ENCODE measurements around the gene ADGRG3.

Gene ADGRG3

DNA sequence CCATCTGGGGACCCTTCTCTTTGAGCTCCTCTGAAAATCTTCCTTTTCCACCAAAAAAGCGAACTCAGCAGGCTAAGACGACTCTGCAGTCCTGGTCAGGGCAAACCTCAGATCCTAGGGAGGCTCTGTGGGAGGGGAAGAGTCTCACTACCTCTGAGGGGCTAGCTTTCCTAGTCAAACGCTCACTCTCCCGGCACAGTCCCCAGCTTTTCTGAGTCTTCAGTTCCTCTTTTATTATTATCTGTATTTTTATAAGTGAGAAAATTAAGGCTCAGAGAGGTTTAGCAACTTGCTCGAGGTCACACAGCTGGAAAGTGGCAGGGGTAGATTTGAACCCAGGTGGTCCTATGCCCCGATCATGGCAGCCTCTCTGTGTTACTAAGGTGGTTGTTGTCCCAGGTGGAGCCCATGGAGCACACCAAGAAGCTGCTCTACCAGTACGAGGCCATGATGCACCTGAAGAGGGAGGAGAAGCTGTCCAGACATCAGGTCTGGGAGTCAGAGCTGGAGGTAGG lies 58.4 kb downstream of the ADGRG3 start (continued):
- TF ChIP-seq ZNF70 (CRISPR knock-in tag; IDR thresholded peaks at IDR 0.05): no peak
- TF ChIP-seq CSDC2 (CRISPR knock-in tag; IDR thresholded peaks at IDR 0.05): no peak
- TF ChIP-seq ESRRG (CRISPR knock-in tag; IDR thresholded peaks at IDR 0.05): no peak
- no peak for TF ChIP-seq ZFP30 (CRISPR knock-in tag; IDR thresholded peaks at IDR 0.05)
- TF ChIP-seq, protein P1, sequence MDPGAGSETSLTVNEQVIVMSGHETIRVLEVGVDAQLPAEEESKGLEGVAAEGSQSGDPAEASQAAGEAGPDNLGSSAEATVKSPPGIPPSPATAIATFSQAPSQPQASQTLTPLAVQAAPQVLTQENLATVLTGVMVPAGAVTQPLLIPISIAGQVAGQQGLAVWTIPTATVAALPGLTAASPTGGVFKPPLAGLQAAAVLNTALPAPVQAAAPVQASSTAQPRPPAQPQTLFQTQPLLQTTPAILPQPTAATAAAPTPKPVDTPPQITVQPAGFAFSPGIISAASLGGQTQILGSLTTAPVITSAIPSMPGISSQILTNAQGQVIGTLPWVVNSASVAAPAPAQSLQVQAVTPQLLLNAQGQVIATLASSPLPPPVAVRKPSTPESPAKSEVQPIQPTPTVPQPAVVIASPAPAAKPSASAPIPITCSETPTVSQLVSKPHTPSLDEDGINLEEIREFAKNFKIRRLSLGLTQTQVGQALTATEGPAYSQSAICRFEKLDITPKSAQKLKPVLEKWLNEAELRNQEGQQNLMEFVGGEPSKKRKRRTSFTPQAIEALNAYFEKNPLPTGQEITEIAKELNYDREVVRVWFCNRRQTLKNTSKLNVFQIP (CRISPR knock-in tag; IDR thresholded peaks at IDR 0.05; ENCODE audit: borderline replicate concordance, low read depth): no peak
- TF ChIP-seq OSR1 (CRISPR knock-in tag; IDR thresholded peaks at IDR 0.05): no peak
- TF ChIP-seq ZC3H10 (CRISPR knock-in tag; IDR thresholded peaks at IDR 0.05): no peak
- TF ChIP-seq ZNF8 (CRISPR knock-in tag; IDR thresholded peaks at IDR 0.05): no peak
- TF ChIP-seq, protein P2, sequence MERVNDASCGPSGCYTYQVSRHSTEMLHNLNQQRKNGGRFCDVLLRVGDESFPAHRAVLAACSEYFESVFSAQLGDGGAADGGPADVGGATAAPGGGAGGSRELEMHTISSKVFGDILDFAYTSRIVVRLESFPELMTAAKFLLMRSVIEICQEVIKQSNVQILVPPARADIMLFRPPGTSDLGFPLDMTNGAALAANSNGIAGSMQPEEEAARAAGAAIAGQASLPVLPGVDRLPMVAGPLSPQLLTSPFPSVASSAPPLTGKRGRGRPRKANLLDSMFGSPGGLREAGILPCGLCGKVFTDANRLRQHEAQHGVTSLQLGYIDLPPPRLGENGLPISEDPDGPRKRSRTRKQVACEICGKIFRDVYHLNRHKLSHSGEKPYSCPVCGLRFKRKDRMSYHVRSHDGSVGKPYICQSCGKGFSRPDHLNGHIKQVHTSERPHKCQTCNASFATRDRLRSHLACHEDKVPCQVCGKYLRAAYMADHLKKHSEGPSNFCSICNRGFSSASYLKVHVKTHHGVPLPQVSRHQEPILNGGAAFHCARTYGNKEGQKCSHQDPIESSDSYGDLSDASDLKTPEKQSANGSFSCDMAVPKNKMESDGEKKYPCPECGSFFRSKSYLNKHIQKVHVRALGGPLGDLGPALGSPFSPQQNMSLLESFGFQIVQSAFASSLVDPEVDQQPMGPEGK (CRISPR knock-in tag; IDR thresholded peaks at IDR 0.05; ENCODE audit: borderline replicate concordance): no peak
- TF ChIP-seq, protein P3, sequence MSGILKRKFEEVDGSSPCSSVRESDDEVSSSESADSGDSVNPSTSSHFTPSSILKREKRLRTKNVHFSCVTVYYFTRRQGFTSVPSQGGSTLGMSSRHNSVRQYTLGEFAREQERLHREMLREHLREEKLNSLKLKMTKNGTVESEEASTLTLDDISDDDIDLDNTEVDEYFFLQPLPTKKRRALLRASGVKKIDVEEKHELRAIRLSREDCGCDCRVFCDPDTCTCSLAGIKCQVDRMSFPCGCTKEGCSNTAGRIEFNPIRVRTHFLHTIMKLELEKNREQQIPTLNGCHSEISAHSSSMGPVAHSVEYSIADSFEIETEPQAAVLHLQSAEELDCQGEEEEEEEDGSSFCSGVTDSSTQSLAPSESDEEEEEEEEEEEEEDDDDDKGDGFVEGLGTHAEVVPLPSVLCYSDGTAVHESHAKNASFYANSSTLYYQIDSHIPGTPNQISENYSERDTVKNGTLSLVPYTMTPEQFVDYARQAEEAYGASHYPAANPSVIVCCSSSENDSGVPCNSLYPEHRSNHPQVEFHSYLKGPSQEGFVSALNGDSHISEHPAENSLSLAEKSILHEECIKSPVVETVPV (CRISPR knock-in tag; IDR thresholded peaks at IDR 0.05): no peak
- TF ChIP-seq PPARA (CRISPR knock-in tag; IDR thresholded peaks at IDR 0.05; ENCODE audit: borderline replicate concordance): no peak

DNA sequence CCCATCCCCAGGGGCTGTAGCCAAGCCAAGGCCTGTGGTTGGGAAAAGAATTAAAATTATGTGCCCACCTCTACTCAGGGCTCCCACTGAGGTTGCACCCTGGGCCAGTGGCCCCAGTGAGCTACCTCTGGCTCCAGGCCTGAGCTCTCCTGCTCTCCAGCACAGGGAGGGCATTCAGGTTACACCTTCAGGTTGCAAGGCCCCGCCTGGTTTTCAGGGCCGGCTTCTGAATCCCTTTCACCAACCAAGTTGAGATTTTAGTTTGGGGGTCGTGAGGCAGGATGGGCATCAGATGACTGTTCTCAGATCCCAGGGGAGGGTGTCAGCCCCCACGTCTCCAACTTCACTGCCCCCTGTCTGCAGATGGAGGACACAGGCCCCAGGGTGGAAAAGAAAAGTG lies 59.5 kb downstream of the ADGRG3 start:
- no peak for ATAC-seq
- TF ChIP-seq, protein P3 (CRISPR knock-in tag; IDR thresholded peaks at IDR 0.05): no peak
- TF ChIP-seq OSR1 (CRISPR knock-in tag; IDR thresholded peaks at IDR 0.05): no peak
- TF ChIP-seq SNAI2 (CRISPR knock-in tag; IDR thresholded peaks at IDR 0.05): no peak
- TF ChIP-seq RARB (CRISPR knock-in tag; IDR thresholded peaks at IDR 0.05): no peak
- no peak for TF ChIP-seq PPARA (CRISPR knock-in tag; IDR thresholded peaks at IDR 0.05; ENCODE audit: borderline replicate concordance)

DNA sequence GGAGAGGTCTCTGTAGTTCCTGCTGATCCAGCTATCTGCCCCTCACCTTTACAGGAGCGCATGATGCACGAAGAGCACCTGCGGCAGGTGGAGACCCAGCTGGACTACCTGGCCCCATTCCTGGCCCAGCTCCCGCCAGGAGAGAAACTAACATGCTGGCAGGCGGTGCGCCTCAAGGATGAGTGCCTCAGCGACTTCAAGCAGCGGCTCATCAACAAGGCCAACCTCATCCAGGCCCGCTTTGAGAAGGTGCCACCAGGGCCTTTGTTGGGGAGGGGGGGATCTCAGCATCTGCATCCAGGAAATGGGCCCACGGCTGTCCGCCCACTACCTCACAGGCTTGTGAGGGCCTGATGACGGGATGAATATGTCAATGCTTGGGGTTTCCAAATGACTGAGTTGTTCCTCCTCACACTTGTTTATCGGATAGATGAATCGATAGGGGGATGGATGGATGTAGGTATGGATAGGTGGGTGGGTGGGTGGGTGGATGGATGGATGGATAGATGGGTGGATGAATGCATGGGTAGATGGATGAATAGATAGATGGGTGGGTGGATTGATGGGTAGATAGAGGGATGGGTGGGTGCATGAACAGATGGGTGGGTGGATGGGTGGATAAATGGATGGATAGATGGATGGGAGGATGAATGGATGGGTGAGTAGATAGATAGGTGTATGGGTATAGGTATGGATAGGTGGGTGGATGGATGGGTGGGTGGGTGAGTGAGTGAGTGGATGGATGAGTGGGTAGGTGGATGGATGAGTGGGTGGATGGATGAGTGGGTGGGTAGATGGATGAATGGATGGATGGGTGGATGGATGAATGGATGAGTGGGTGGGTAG lies 60.5 kb downstream of the ADGRG3 start:
- TF ChIP-seq GLIS3 (CRISPR knock-in tag; IDR thresholded peaks at IDR 0.05) (no peak), CSDC2 (CRISPR knock-in tag; IDR thresholded peaks at IDR 0.05) (no peak), ISL1 (CRISPR knock-in tag; IDR thresholded peaks at IDR 0.05) (no peak), ZNF8 (CRISPR knock-in tag; IDR thresholded peaks at IDR 0.05) (no peak), ZNF565 (CRISPR knock-in tag; conservative IDR thresholded peaks at IDR 0.05; ENCODE audit: low read depth) (no peak), OSR1 (CRISPR knock-in tag; IDR thresholded peaks at IDR 0.05) (no peak), BACH2 (CRISPR knock-in tag; IDR thresholded peaks at IDR 0.05; ENCODE audit: borderline replicate concordance) (no peak), TOX (CRISPR knock-in tag; IDR thresholded peaks at IDR 0.05; ENCODE audit: borderline replicate concordance) (no peak), RARB (CRISPR knock-in tag; IDR thresholded peaks at IDR 0.05) (no peak), PPARA (CRISPR knock-in tag; IDR thresholded peaks at IDR 0.05; ENCODE audit: borderline replicate concordance) (no peak)
- TF ChIP-seq, protein P4, sequence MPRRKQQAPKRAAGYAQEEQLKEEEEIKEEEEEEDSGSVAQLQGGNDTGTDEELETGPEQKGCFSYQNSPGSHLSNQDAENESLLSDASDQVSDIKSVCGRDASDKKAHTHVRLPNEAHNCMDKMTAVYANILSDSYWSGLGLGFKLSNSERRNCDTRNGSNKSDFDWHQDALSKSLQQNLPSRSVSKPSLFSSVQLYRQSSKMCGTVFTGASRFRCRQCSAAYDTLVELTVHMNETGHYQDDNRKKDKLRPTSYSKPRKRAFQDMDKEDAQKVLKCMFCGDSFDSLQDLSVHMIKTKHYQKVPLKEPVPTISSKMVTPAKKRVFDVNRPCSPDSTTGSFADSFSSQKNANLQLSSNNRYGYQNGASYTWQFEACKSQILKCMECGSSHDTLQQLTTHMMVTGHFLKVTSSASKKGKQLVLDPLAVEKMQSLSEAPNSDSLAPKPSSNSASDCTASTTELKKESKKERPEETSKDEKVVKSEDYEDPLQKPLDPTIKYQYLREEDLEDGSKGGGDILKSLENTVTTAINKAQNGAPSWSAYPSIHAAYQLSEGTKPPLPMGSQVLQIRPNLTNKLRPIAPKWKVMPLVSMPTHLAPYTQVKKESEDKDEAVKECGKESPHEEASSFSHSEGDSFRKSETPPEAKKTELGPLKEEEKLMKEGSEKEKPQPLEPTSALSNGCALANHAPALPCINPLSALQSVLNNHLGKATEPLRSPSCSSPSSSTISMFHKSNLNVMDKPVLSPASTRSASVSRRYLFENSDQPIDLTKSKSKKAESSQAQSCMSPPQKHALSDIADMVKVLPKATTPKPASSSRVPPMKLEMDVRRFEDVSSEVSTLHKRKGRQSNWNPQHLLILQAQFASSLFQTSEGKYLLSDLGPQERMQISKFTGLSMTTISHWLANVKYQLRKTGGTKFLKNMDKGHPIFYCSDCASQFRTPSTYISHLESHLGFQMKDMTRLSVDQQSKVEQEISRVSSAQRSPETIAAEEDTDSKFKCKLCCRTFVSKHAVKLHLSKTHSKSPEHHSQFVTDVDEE (CRISPR knock-in tag; IDR thresholded peaks at IDR 0.05): no peak
- TF ChIP-seq, protein P1 (CRISPR knock-in tag; IDR thresholded peaks at IDR 0.05; ENCODE audit: borderline replicate concordance, low read depth): no peak

More for the DNA sequence above, 60.5 kb downstream of the ADGRG3 start:
- ATAC-seq: no peak
